SH-SY5Y (cell line): ENCODE measurements around the gene PON3.

Experiments used
- GATA2 ChIP-seq: IDR thresholded peaks from 2 replicates; pipeline ENCODE4 v1.6.1; 2011; ENCODE audit warnings: mild to moderate bottlenecking, low read depth, low read length
- GATA3 ChIP-seq: IDR thresholded peaks from 2 replicates; pipeline ENCODE4 v1.6.1; 2011; ENCODE audit warnings: low read depth, mild to moderate bottlenecking, low read length, moderate library complexity

GRCh38 chr7:95396136-95397032 lies at the start of gene PON3:
- no peak for TF ChIP-seq GATA3
- no peak for TF ChIP-seq GATA2
